Measurements from ENCODE around the gene DRG2.

DNA sequence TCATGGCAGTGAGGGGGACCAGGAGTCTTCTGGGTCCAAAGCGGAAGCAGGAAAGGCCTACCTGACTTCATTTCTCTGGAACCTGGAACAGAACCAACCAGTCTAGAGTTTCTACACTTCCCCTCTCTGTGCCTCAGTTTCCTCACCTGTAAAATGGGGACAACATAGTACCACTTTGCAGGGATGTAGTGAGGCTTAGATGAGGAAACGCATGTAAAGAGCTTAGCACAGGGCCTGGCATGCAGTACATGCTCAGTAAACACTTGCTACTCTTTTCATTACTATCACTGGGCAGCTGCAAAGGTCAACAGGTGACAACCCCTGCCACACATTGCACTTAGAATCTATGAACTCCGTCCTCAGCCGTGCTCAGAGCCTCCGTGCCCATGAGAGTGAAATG, 45.0 kb downstream of the DRG2 start:
- TF ChIP-seq POLR2AphosphoS5 (IDR thresholded peaks at IDR 0.05; ENCODE audit: borderline replicate concordance, low read depth, low read length) (no peak), EZH2 (IDR thresholded peaks at IDR 0.05) (no peak), FOXP2 (optimal IDR thresholded peaks at IDR 0.05; ENCODE audit: control extremely low read depth, extremely low read length, insufficient read depth) (no peak)

All from SK-N-MC (cell line).